ENCODE results near the gene CDH20. TPM values are rescaled to one million over a fixed set of nuclear protein-coding genes. Genes with fewer than 3 reads are reported as not detected.

The CDH20 gene
- total and polyA plus RNA-seq, 4 experiments from 2014 or later = not detected

DNA sequence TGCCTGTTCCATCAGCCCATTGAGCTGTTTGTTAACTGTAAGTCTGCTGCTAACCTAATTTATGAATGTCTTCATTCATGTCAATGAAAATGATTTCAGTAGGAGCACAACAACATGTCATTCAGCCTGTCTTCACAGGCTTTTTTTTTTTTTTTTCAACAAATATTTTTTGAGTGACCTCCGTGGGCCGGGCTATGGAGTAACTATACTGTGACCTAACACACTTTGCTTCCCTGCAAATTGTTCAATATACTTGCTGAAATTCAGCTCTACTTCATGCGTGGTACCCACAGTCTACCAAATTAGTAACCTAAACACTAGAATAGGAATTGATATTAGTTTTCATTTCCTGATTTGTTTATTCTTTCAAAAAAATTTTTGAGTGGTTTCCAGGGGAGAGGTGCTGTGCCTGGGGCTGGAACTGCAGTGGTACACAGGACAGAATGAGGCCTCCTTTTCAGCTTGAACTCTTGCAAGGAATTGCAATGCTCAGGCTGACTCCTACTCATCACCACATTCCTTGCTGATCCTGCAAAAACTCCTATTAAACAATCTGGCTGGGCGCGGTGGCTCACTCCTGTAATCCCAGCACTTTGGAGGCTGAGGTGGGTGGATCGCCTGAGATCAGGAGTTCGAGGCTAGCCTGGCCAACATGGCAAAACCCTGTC lies 87.1 kb downstream of the CDH20 start:
- Histone ChIP-seq H3K36me3 (ENCODE audit: insufficient read depth, low read length) (no peaks in the 10 kb centered on the region), H3K4me1 (ENCODE audit: insufficient read depth, low read length) (no peaks in the 10 kb centered on the region), H3K27ac (ENCODE audit: low read depth, low read length) (no peak overlapping the region), H3K4me3 (ENCODE audit: low read length in 2 of 2) (no peak overlapping the region), H3K9me3 (ENCODE audit: control insufficient read depth in 1 of 2, low read length in 2 of 2) (no peaks in the 10 kb centered on the region), H3K27me3 (ENCODE audit: insufficient read depth, low read length) (no peaks in the 10 kb centered on the region)
- Mint-ChIP-seq H3K4me3 (no peak overlapping the region), H3K9me3 (peaks cover 0 to 2% (median 0%) of the 10 kb centered on the region in 8 donors), H3K36me3 (no peaks in the 10 kb centered on the region), H3K27me3 (no peaks in the 10 kb centered on the region), H3K4me1 (no peaks in the 10 kb centered on the region), H3K27ac (no peak overlapping the region)
- ChIA-PET CTCF (ENCODE audit: partially characterized antibody) (no interaction called here), POLR2A (ENCODE audit: partially characterized antibody) (no interaction called here)
- no peak for DNase-seq
- intact Hi-C loops (cut with micrococcal nuclease) = no loop called here

GRCh38 chr18:61426492-61427053 lies 93.3 kb downstream of the CDH20 start:
- Histone ChIP-seq H3K27me3 (ENCODE audit: insufficient read depth, low read length) (no peaks in the 10 kb centered on the region), H3K4me1 (ENCODE audit: insufficient read depth, low read length) (no peaks in the 10 kb centered on the region), H3K27ac (ENCODE audit: low read depth, low read length) (no peak overlapping the region), H3K36me3 (ENCODE audit: insufficient read depth, low read length) (no peaks in the 10 kb centered on the region), H3K4me3 (ENCODE audit: low read length in 2 of 2) (no peak overlapping the region), H3K9me3 (ENCODE audit: control insufficient read depth in 1 of 2, low read length in 2 of 2) (no peaks in the 10 kb centered on the region)
- no peaks in the 10 kb centered on the region for H3K27me3 Mint-ChIP-seq
- peaks cover 0 to 2% (median 0%) of the 10 kb centered on the region in 8 donors for H3K9me3 Mint-ChIP-seq
- no peak overlapping the region for H3K27ac Mint-ChIP-seq
- ChIA-PET CTCF (ENCODE audit: partially characterized antibody) (no interaction called here), POLR2A (ENCODE audit: partially characterized antibody) (no interaction called here)
- no peaks in the 10 kb centered on the region for H3K36me3 Mint-ChIP-seq
- intact Hi-C loops (cut with micrococcal nuclease) = no loop called here
- no peaks in the 10 kb centered on the region for H3K4me1 Mint-ChIP-seq
- no peak for DNase-seq
- no peak overlapping the region for H3K4me3 Mint-ChIP-seq

DNA sequence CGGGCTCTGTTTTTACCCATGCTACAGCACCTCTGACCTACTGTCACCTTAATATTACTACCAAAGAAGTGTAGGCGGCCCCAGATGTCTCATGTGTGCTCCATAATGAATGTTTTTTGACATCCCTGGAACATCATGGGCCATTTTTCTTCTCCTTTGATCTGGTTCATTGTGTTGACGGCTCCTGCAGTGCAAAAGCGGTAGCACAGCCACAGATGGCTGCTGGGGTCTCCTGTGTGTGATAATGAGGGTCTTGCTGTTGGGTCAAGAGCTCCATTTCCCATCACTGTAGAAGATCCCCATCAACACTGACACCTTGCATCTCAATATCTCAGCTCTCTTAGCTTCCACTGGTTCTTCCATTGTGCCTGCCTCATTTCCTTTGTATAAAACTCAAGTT lies 95.0 kb downstream of the CDH20 start:
- H3K9me3 ChIP-seq (ENCODE audit: control insufficient read depth in 1 of 2, low read length in 2 of 2) = no peaks in the 10 kb centered on the region
- H3K9me3 Mint-ChIP-seq = peaks cover 0 to 2% (median 0%) of the 10 kb centered on the region in 8 donors
- H3K4me1 Mint-ChIP-seq = no peaks in the 10 kb centered on the region
- no peaks in the 10 kb centered on the region for H3K4me1 ChIP-seq (ENCODE audit: insufficient read depth, low read length)
- H3K36me3 Mint-ChIP-seq = no peaks in the 10 kb centered on the region
- ChIA-PET POLR2A (ENCODE audit: partially characterized antibody) (no interaction called here), CTCF (ENCODE audit: partially characterized antibody) (no interaction called here)
- H3K27ac Mint-ChIP-seq = no peak overlapping the region
- no peak for DNase-seq
- H3K4me3 Mint-ChIP-seq = no peak overlapping the region
- no peak overlapping the region for H3K4me3 ChIP-seq (ENCODE audit: low read length in 2 of 2)
- no peak overlapping the region for H3K27ac ChIP-seq (ENCODE audit: low read depth, low read length)
- H3K36me3 ChIP-seq (ENCODE audit: insufficient read depth, low read length) = no peaks in the 10 kb centered on the region
- no peaks in the 10 kb centered on the region for H3K27me3 ChIP-seq (ENCODE audit: insufficient read depth, low read length)
- intact Hi-C loops (cut with micrococcal nuclease) = no loop called here
- no peaks in the 10 kb centered on the region for H3K27me3 Mint-ChIP-seq

GRCh38 chr18:61432590-61432989 lies 99.4 kb downstream of the CDH20 start:
- no peak overlapping the region for H3K27ac Mint-ChIP-seq

DNA sequence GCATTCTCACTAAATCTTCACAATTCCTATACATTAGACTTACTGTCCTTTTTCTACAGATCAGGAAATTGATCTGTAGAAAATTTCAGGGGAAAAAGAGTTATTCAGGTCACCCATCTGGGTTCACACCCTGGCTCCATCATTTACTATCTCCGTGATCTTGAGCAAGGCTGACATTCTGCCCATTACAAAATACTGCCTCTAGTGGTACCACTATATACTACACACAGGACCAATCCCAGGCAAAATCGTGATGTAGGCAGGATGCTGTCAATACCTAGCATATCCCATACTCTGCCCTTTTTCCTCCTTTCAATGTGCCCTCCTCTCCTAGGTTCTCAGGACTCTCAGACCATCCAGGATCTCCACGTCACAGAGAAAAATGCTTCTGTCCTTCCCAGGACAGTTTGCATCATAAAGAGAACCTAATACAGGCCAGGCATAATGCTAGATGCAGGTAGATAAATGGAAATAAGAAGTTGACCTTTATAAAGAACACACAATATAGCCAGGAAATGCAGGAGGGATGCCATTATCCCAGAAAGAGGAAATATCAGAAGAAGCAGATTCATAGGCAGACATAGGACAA lies 101.9 kb downstream of the CDH20 start:
- ChIA-PET POLR2A (ENCODE audit: partially characterized antibody) (interaction anchor here (0.5 kb wide), 1 partner anchor 270 kb away, joined by 3 read pairs; no protein-coding TSS in a partner anchor), CTCF (ENCODE audit: partially characterized antibody) (no interaction called here)
- no peaks in the 10 kb centered on the region for H3K27me3 ChIP-seq (ENCODE audit: insufficient read depth, low read length)
- H3K4me1 Mint-ChIP-seq = no peaks in the 10 kb centered on the region
- H3K4me3 ChIP-seq (ENCODE audit: low read length in 2 of 2) = no peak overlapping the region
- intact Hi-C loops (cut with micrococcal nuclease) = no loop called here
- H3K27ac Mint-ChIP-seq = no peak overlapping the region
- no peaks in the 10 kb centered on the region for H3K9me3 ChIP-seq (ENCODE audit: control insufficient read depth in 1 of 2, low read length in 2 of 2)
- H3K27me3 Mint-ChIP-seq = no peaks in the 10 kb centered on the region
- H3K9me3 Mint-ChIP-seq = peaks cover 0 to 2% (median 0%) of the 10 kb centered on the region in 8 donors
- no peaks in the 10 kb centered on the region for H3K36me3 Mint-ChIP-seq
- no peak overlapping the region for H3K27ac ChIP-seq (ENCODE audit: low read depth, low read length)
- H3K4me3 Mint-ChIP-seq = no peak overlapping the region
- H3K4me1 ChIP-seq (ENCODE audit: insufficient read depth, low read length) = no peaks in the 10 kb centered on the region
- H3K36me3 ChIP-seq (ENCODE audit: insufficient read depth, low read length) = no peaks in the 10 kb centered on the region
- peak in 1 of 5 donors; percentile 19 for DNase-seq

More at GRCh38 chr18:61432590-61432989, 99.4 kb downstream of the CDH20 start:
- Histone ChIP-seq H3K9me3 (ENCODE audit: control insufficient read depth in 1 of 2, low read length in 2 of 2) (no peaks in the 10 kb centered on the region), H3K27ac (ENCODE audit: low read depth, low read length) (no peak overlapping the region), H3K36me3 (ENCODE audit: insufficient read depth, low read length) (no peaks in the 10 kb centered on the region), H3K4me1 (ENCODE audit: insufficient read depth, low read length) (no peaks in the 10 kb centered on the region), H3K27me3 (ENCODE audit: insufficient read depth, low read length) (no peaks in the 10 kb centered on the region), H3K4me3 (ENCODE audit: low read length in 2 of 2) (no peak overlapping the region)
- ChIA-PET POLR2A (ENCODE audit: partially characterized antibody) (no interaction called here), CTCF (ENCODE audit: partially characterized antibody) (no interaction called here)
- Mint-ChIP-seq H3K27me3 (no peaks in the 10 kb centered on the region), H3K4me1 (no peaks in the 10 kb centered on the region), H3K4me3 (no peak overlapping the region), H3K36me3 (no peaks in the 10 kb centered on the region), H3K9me3 (peaks cover 0 to 2% (median 0%) of the 10 kb centered on the region in 8 donors)
- no peak for DNase-seq
- intact Hi-C loops (cut with micrococcal nuclease) = no loop called here

GRCh38 chr18:61443081-61443725 lies 110.0 kb downstream of the CDH20 start:
- Mint-ChIP-seq H3K36me3 (no peaks in the 10 kb centered on the region), H3K27me3 (no peaks in the 10 kb centered on the region), H3K4me1 (no peaks in the 10 kb centered on the region), H3K4me3 (no peak overlapping the region), H3K27ac (peak overlapping the region in 1 of 7 donors; percentile 27), H3K9me3 (peaks cover 0 to 3% (median 0%) of the 10 kb centered on the region in 8 donors)
- no peaks in the 10 kb centered on the region for H3K4me1 ChIP-seq (ENCODE audit: insufficient read depth, low read length)
- H3K27ac ChIP-seq (ENCODE audit: low read depth, low read length) = no peak overlapping the region
- no peak for DNase-seq
- intact Hi-C loops (cut with micrococcal nuclease) = no loop called here
- POLR2A ChIA-PET (ENCODE audit: partially characterized antibody) = no interaction called here
- H3K9me3 ChIP-seq (ENCODE audit: control insufficient read depth in 1 of 2, low read length in 2 of 2) = no peaks in the 10 kb centered on the region
- H3K36me3 ChIP-seq (ENCODE audit: insufficient read depth, low read length) = no peaks in the 10 kb centered on the region
- H3K4me3 ChIP-seq (ENCODE audit: low read length in 2 of 2) = no peak overlapping the region
- CTCF ChIA-PET (ENCODE audit: partially characterized antibody) = no interaction called here
- H3K27me3 ChIP-seq (ENCODE audit: insufficient read depth, low read length) = no peaks in the 10 kb centered on the region

DNA sequence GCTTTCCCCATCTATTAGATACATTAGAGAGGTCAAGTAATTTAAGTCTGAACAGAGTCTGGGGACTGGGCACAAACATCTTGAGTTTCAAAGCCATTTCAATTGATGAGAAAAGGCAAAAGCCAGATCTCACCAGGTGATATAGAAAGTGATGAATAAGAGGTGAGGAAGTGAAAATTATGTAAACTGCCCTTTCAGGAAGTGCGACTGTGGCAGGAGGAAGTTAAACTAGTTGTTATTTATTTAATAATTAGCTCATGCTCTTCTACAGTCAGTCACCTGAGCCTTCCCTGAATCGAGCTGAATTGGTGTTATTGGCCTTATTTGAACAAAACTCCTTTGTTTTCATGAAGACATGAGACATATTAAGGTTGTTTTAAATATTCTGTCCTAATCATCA lies 115.1 kb downstream of the CDH20 start:
- no peaks in the 10 kb centered on the region for H3K36me3 Mint-ChIP-seq
- Histone ChIP-seq H3K4me3 (ENCODE audit: low read length in 2 of 2) (no peak overlapping the region), H3K36me3 (ENCODE audit: insufficient read depth, low read length) (no peaks in the 10 kb centered on the region), H3K4me1 (ENCODE audit: insufficient read depth, low read length) (no peaks in the 10 kb centered on the region), H3K9me3 (ENCODE audit: control insufficient read depth in 1 of 2, low read length in 2 of 2) (no peaks in the 10 kb centered on the region), H3K27me3 (ENCODE audit: insufficient read depth, low read length) (no peaks in the 10 kb centered on the region), H3K27ac (ENCODE audit: low read depth, low read length) (no peak overlapping the region)
- intact Hi-C loops (cut with micrococcal nuclease) = no loop called here
- no peak overlapping the region for H3K27ac Mint-ChIP-seq
- no peaks in the 10 kb centered on the region for H3K4me1 Mint-ChIP-seq
- no peak overlapping the region for H3K4me3 Mint-ChIP-seq
- POLR2A ChIA-PET (ENCODE audit: partially characterized antibody) = no interaction called here
- DNase-seq = no peak
- CTCF ChIA-PET (ENCODE audit: partially characterized antibody) = no interaction called here
- no peaks in the 10 kb centered on the region for H3K27me3 Mint-ChIP-seq
- H3K9me3 Mint-ChIP-seq = peaks cover 0 to 4% (median 0%) of the 10 kb centered on the region in 8 donors
